NCI-H2107 treated with DMSO at 0.1 percent for 48 hours (cell line): ENCODE measurements around the gene NLGN3.
A peak's percentile ranks its signal among the peaks of the same experiment; 100 is the strongest.
"Not testable (repeated sequence)": the region's sequence is repeated elsewhere in the genome, so short reads cannot be mapped to it uniquely, and the experiment has no call there.

Experiments
- DNase-seq: peaks from one replicate; lab custom pipeline; 2025; ENCODE audit not compliant: unreplicated experiment; lab: John Stamatoyannopoulos, UW

The NLGN3 gene

DNA sequence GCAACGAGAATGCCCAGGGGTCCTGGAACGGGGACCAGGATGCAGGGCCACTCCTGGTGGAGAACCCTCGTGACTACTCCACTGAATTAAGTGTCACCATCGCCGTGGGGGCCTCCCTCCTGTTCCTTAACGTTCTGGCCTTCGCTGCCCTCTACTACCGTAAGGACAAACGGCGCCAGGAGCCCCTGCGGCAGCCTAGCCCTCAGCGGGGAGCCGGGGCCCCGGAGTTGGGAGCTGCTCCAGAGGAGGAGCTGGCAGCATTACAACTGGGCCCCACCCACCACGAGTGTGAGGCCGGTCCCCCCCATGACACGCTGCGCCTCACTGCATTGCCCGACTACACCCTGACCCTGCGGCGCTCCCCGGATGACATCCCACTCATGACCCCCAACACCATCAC is 24.9 kb downstream of the NLGN3 start:
- DNase-seq = no peak

DNA sequence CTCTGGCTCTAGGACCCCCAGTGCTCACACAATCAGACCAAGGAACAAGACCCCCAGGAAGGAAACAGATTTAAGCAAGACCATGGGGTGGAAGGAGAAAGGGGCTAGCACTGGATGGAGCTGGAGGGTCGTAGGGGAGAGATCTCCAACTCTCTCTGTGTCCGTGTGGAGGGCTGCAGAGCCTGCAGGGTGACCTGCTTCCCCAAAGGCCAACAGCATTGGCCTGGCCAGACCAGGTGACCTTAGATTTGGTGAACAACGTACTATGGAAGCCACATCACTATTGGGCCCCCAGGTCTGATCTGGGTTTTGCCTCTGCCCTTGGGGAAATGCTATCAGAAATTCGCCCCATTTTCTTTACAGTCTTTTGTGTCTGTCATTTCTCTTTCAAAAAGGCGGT is 26.0 kb downstream of the NLGN3 start:
- DNase-seq = no peak

GRCh38 chrX:71171110-71171801 is 26.6 kb downstream of the NLGN3 start:
- no peak for DNase-seq

DNA sequence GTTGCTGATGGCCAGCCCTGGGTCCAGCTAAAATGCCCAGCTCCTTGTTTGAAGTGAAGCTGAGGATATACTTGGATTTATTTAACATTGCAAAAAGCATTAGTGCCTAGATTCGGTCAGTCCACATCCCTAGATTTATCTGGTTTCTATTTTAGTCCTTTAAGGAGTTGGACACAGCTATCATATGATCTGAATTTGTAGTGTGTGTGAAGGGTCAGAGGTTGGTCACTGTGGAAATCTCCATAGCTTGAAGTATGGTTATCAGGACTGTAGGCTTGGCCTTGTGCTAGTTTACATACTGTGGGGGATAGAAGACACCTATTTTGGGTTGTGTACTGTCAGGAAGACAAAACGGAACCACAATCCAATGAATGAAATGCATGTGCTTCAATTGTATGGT is 28.8 kb downstream of the NLGN3 start:
- DNase-seq = no peak

DNA sequence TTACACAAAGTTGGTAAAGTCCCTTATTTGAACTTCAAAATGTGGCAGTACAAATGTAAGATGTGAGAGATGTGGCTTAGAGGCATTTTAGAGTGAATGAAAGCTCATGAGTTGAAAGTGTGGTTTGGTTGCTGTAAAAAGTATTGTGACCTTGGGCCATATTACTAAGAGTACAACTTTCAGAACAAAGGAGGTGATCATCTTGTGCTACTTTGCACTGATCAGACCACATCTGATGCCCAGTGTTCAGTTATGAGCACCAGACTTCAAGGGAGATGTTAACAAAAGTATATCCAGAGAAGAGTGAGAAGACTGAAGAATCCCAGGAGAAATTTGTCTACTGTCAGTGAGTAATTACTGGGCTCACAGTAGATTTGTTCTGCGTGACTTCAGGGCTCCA is 30.2 kb downstream of the NLGN3 start:
- DNase-seq = no peak

GRCh38 chrX:71175531-71175930 is 30.9 kb downstream of the NLGN3 start:
- DNase-seq = no peak

DNA sequence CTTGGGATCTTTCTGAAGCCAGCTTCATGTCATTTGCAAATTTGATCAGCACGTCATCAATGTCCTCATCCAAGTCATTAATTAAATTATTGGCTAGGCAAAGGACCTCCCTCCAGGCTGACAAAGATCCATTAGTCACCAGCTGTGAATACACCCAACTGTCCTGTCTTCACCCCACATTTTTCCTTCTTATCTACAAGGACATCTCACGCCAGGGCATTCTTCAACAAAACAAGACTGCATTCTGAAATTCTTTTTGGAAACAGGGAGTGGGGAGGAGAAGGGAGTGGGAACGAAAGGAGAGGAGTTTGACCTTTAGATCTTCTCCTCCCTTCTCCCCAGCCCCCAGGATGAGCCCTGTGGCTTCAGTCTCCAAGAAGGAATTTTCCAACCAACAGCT is 32.7 kb downstream of the NLGN3 start:
- no peak for DNase-seq

- DNase-seq = peak; percentile 71
These were observed 34.3 kb downstream of the NLGN3 start for GRCh38 chrX:71178908-71179307.

DNA sequence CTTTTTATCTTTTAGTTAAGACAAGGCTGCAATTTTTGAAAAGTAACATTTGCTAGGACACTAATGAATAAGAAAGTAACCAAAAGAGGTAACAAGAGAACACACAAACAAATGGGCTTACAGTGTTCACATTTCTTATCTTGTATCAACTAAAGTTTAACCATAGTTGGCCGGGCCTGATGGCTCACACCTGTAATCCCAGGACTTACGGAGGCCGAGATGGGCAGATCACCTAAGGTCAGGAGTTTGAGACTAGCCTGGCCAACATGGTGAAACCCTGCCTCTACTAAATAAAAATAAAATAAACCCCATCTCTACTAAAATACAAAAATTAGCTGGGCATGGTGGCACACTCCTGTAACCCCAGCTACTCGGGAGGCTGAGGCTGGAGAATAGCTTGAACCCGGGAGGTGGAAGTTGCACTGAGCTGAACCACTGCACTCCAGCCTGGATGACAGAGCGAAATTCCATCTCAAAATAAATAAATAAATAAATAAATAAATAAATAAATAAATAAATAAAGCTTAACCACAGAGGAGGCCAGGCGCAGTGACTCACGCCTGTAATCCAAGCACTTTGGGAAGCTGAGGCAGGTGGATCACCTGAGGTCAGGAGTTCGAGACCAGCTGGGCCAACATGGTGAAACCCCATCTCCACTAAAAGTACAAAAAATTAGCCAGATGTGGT is 36.1 kb downstream of the NLGN3 start:
- not testable (repeated sequence) for DNase-seq

DNA sequence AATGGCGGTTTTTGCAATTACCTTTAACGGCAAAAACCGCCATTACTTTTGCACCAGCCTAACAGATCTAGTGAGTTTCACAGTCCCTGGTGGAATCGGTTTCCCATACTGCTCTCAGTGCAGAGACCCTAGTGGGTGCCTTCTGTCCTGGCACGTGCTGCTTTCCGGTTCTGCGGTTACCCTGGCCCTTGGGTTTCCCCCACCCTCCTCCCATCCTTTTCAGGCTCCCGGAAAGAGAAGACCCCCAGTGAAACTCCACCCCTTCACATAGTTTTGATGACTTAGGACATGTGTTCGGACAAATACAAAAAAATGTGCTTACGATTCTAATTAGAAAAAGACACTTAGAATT is 36.9 kb downstream of the NLGN3 start:
- peak; percentile 45 for DNase-seq

DNA sequence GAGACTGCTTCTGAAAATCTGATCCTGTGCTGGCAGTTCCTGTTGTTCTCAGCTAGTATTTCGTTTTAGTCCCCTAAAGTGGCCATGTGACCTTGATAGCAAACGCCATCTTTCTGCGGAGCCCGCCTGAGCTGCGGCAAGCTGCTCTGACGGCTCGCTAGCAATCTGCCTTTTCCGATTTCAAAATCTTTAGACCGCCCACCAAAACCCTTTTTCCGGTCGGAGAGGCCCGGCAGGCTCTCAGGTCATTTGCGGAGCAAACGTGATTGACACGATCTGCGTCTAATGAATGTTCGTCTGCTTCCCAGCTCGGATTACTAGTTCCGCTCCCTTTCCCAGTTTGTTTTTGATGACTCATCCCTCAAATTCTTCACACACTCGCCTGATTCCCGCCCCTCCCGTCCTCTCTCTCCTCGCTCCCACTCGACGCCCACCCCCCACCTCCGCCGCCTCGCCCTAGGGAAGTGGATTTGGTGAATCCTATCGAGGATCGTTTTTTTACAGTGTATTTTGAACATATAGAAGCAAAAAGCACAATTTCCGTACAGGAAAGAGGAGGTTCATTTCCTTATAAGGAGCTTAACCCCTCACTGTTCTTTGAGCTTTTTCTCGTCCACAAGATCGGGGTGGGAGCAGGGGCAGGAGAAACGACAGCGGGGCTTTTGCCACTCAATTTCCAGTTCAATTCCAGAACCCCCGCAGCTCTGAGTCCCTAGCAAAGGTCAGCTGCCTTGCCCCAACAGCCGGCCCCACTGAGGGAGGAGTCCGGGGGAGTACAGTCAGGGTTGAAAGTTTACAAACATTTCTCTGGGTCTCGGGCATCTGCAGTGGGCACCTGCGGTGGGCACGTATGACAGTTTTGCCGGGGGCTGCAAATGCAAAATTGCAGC is 37.5 kb downstream of the NLGN3 start:
- peak; percentile 97 for DNase-seq

- DNase-seq = no peak
These were observed 38.2 kb downstream of the NLGN3 start for GRCh38 chrX:71182871-71183270.

- DNase-seq = no peak
These were observed 38.7 kb downstream of the NLGN3 start for GRCh38 chrX:71183341-71183740.

DNA sequence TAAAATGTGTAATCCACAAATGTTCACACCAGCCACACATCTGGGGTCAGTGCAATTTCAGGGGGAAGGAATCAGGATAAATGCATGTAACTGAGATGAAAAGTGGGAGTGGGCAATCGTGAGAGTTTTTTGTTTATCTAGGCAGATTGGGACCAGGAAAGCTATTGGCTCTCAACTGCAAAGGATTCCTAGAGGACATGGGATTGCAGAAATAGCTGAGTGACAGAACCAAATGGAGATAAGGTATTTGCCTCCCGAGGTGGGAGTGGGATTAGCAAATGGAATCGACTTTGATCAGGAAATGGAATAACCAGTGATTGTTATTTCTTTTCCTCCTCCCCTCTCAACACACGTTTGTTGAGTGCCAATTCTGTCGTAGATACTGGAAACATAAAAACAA is 39.5 kb downstream of the NLGN3 start:
- DNase-seq = no peak

DNA sequence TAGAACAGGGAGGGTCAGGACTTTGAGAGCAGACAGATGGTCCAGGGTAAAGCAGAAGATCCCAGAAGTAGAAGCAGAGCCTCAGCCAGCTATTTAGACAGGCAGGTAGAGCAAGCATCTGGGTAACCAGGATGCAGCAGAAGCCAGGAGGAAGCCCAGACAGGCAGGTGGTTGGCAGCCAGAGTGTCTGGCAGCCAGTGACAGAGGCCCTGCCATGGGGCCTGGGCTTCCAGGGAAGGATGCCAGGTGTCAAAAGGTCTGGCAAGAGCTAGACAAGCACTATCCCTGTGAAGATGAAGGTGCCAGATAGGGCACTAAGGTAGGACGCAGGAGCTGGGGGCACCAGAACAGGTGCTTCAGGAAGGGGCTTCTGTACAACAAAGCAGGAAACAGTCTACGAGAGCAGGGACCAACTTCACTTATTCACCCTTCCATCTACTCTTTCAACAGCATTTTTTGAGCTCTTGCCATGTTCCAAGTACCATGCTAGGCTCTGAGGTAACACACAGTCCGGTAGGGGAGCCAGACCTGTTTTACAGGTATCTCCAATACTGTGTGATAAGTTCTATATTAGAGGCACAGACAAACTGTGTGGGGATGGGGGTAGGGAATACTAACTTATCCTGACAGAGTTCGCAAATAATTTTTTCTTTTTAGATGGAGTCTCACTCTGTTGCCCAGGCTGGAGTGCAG is 40.3 kb downstream of the NLGN3 start:
- DNase-seq = peak; percentile 5

- no peak for DNase-seq
These were observed 46.6 kb downstream of the NLGN3 start for GRCh38 chrX:71191248-71191647.

DNA sequence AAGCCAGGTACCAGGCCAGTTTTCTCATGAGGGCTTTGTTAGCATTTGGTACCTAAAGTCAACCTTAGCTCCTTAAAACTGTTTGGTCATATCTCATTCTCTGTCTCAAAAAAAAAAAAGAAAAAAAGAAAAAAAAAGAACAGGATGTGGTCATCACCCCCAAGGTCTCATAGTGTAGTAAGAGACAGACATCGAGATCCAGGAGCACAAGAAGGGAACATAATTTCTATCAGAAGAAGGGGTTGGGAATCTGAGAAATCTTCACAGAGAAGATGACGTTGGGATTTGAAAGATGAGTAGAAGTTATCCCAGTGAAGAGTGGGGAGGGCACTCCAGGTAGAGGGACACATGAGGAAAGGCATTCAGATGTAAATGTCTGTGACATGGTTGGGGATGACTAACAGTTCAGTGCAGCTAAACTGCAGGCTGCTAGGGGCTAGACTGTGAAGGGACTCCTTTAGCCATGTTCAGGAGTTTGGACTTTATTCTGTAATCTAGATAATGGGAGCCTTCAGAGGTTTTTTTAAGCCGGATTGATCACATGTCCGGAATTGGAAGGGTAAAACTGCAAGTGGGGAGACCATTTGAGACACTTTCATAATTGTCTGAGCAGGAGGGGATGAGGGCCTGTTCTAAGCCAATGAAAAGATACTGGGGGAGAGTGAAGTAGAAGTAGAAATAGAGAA is 51.5 kb downstream of the NLGN3 start:
- no peak for DNase-seq

DNA sequence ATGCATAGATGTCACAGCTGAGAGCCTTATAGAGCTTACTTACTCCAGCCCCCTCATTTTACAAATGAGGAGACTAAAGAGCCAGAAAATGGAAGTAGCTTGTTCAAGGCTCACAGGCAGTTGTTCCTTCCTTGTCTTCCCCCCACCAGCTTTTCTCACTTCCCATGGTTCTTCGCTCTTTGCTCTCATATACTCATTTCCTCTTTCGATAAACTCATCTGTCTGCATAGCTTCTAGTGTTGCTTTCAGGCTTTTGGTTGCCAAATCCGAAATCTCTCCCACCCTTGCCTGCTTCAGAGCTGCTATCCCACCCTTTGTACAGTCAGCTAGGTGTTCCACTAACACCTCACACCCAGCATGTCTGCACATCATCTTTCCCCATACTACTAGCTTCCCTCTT is 53.4 kb downstream of the NLGN3 start:
- DNase-seq = no peak

DNA sequence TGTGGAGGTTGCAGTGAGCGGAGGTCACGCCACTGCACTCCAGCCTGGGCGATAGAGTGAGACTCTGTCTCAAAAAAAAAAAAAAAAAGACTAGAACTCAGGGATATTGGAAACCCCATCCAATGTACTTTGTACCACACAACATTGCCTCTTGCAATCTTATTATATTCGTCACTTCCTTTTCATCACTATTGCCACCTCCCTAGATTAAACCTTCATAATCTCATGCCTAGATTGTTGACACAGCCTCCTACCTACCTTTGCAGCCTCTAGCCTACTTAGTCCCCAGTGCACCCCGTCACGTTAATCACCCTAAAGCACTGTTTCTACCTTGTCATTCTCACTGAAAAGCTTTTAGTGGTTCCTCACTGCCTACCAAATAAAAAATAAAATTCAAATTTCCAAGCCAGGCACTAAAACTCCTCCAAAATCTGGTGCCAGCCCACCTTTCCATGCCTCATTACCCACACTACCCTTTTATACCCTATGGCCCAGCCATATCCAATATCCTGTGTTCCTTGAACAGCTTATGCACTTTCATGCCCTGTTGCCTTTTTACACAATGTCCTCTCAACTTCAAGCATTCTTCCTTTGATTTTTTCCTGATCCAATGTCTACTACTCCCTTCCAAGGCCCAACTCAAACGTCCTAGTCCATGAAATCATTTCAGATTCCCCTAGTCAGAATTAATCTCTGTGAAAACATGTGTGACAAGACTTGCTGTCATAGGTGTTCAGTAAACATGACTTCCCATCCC is 54.8 kb downstream of the NLGN3 start:
- no peak for DNase-seq

- no peak for DNase-seq
These were observed 66.2 kb downstream of the NLGN3 start for GRCh38 chrX:71210816-71211215.
